Activated CD4-positive, alpha-beta T cell treated with anti-CD3 and anti-CD28 coated beads, Interleukin-10, Interleukin-2, amounts not matched to agents 100 ng/mL and 50 ng/mL, durations not matched to agents 16 hours and 8 hours (primary cell): ENCODE results near the gene EP300.
"Not testable (repeated sequence)": the region's sequence is repeated elsewhere in the genome, so short reads cannot be mapped to it uniquely, and the experiment has no call there.

Experiments used
- DNase-seq: peaks from one replicate; pipeline ENCODE4 v3.0.0-alpha.2; 2020

The EP300 gene

DNA sequence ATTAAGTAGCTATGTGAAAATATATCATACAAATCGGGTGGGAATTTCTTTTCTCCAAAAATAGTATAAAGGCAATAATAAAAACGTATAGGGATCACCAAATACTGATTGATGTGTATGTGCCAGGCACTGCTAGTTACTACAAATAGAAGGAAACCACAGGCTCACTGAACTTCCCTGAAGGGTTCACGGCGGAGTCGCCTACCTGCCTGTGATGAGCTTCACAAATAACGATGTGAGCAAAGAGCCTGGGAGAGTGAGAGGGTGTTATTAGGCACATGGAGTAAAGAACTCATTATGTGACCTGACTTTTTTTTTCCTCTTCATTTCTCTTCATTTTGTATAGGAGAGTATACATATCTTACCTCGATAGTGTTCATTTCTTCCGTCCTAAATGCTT, 76.8 kb downstream of the EP300 start:
- DNase-seq, result no peak

DNA sequence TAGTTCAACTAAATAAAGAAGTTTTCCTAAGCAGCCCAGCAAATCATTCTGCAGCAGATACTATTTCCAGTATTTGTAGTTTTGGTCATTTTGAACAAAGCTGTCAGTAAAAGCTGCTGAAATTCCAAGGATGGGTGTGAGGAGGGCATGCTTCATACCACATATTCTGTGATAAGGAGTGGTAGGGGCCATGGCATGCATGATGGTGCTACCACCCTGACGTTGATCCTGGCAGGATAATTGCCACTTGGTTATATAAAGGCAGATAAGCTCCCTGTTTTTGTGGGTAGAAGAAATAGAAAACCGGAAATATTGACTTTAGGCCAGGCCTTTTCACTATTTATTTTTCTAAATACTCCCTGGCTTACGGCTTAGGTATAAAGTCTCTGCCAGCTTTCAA, 79.6 kb downstream of the EP300 start:
- DNase-seq, result no peak

DNA sequence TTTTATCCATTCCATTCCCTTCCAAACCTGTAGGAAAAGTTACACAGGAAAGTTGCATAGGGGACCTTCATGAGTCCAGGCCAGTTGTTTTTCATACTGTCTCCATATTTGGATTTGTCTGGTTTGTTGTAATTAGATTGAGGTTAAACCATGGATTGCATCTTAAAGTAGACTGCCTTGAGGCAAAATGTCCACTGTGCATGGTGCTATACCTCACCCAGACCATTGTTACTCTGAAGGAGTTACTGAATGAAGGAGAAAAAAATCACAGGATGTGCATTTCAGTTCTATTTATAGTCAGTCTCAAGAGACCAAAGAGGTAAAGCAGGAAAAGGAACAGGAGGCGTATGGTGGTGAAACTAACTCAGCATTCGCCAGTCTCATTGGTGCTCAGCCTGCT, 83.2 kb downstream of the EP300 start:
- DNase-seq, result no peak

DNA sequence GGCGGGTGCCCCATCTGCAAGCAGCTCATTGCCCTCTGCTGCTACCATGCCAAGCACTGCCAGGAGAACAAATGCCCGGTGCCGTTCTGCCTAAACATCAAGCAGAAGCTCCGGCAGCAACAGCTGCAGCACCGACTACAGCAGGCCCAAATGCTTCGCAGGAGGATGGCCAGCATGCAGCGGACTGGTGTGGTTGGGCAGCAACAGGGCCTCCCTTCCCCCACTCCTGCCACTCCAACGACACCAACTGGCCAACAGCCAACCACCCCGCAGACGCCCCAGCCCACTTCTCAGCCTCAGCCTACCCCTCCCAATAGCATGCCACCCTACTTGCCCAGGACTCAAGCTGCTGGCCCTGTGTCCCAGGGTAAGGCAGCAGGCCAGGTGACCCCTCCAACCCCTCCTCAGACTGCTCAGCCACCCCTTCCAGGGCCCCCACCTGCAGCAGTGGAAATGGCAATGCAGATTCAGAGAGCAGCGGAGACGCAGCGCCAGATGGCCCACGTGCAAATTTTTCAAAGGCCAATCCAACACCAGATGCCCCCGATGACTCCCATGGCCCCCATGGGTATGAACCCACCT, 84.7 kb downstream of the EP300 start:
- DNase-seq, result no peak

DNA sequence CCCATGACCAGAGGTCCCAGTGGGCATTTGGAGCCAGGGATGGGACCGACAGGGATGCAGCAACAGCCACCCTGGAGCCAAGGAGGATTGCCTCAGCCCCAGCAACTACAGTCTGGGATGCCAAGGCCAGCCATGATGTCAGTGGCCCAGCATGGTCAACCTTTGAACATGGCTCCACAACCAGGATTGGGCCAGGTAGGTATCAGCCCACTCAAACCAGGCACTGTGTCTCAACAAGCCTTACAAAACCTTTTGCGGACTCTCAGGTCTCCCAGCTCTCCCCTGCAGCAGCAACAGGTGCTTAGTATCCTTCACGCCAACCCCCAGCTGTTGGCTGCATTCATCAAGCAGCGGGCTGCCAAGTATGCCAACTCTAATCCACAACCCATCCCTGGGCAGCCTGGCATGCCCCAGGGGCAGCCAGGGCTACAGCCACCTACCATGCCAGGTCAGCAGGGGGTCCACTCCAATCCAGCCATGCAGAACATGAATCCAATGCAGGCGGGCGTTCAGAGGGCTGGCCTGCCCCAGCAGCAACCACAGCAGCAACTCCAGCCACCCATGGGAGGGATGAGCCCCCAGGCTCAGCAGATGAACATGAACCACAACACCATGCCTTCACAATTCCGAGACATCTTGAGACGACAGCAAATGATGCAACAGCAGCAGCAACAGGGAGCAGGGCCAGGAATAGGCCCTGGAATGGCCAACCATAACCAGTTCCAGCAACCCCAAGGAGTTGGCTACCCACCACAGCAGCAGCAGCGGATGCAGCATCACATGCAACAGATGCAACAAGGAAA, 85.4 kb downstream of the EP300 start:
- no peak for DNase-seq

DNA sequence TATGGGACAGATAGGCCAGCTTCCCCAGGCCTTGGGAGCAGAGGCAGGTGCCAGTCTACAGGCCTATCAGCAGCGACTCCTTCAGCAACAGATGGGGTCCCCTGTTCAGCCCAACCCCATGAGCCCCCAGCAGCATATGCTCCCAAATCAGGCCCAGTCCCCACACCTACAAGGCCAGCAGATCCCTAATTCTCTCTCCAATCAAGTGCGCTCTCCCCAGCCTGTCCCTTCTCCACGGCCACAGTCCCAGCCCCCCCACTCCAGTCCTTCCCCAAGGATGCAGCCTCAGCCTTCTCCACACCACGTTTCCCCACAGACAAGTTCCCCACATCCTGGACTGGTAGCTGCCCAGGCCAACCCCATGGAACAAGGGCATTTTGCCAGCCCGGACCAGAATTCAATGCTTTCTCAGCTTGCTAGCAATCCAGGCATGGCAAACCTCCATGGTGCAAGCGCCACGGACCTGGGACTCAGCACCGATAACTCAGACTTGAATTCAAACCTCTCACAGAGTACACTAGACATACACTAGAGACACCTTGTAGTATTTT, 86.1 kb downstream of the EP300 start:
- DNase-seq, result no peak

DNA sequence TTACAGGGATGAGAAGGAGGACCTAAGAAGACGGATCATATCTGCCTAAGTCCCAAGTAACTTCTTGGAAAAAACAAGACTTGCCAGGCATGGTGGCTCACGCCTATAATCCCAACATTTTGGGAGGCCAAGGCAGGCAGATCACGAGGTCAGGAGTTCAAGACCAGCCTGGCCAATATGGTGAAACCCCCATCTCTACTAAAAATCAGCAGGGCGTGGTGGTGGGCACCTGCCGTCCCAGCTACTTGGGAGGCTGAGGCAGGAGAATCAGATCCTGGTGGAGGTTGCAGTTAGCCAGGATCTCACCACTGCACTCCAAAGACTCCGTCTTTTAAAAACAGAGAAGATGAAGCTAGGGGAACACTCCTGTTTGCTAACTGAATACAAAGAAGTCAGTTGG, 88.0 kb downstream of the EP300 start:
- not testable (repeated sequence) for DNase-seq

DNA sequence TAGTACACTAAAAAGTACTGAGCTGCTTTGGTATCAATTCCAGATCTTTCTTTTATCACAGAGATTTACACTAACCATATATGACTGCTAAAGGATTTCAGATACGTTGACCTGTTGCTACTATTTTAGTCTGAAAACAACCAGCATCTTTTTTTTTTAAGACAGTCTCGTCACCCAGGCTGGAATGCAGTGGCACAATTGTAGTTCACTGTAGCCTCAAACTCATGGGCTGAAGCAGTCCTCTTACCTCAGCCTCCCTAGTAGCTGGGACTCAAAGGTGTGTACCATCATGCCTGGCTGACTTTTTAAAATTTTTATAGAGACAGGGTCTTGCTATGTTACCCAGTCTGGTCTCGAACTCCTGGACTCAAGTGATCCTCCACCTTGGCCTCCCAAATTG, 88.5 kb downstream of the EP300 start:
- no peak for DNase-seq

DNA sequence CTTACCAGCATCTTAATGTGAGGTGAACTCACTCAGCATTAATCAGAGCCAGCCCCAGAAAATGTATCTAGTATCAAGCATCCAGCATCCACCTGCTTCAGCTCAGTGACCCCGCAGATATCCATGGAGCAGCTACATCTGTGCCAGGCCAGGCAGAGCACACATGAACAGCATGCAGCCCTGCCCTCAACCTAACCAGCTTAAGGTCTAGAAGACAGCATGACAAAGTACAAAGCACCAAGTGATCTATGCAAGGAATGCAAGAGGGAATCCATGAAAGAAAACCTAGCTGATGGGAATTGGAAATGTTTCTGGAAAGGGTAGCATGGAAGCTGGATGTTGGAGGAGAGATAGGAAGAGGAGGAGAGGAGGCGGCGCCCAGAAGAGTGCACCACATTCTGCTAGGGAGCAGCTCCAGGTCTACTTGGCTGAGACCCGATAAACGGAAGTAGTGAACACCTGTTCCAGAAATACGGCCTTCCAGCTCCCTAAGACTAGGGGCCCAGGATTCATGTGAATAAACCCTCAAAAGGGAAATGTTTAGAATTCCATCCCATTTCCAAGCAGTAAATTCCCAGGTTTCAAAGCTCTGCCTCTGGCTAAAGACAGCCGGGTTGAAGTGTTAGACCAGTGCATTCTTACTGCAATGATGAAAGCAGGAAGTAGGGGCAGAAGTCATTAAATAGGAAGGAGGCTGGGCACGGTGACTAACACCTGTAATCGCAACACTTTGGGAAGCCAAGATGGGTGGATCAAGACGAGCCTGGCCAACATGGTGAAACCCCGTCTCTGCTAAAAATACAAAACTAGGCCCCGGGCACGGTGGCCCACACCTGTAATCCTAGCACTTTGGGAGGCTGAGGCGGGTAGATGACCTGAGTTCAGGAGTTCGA, 89.2 kb downstream of the EP300 start:
- DNase-seq, result no peak

DNA sequence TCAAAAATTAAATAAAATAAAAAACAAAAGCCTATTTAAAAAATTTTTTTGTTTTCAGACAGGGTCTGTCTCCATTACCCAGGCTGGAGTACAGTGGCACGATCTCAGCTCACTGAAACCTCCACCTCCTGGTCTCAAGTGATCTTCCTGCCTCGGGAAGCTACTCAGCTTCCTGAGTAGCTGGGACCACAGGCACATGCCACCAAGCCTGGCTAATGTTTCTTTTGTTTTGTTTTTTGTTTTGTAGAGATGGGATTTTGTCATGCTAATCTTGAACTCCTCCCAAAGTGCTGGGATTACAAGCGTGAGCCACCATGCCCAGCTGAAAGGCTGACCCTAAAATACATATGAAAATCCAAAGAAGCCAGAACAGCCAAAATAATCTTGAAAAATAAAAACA, 92.3 kb downstream of the EP300 start:
- no peak for DNase-seq

DNA sequence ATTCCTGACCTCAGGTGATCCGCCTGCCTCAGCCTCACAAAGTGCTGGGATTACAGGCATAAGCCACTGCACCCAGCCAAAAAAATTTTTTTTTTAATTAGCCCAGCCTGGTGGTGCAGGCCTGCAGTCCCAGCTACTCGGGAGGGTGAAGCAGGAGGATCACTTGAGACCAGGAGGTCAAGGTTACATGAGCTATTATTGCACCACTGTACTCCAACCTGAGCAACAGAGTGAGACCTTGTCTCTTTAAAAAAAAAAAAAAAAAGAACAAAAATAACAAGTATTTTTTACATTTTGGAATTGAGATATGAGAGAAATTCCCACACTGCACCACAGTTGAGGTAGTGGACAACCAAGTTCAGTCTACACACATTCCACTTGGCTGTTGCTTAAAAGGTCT, 99.1 kb downstream of the EP300 start:
- no peak for DNase-seq

DNA sequence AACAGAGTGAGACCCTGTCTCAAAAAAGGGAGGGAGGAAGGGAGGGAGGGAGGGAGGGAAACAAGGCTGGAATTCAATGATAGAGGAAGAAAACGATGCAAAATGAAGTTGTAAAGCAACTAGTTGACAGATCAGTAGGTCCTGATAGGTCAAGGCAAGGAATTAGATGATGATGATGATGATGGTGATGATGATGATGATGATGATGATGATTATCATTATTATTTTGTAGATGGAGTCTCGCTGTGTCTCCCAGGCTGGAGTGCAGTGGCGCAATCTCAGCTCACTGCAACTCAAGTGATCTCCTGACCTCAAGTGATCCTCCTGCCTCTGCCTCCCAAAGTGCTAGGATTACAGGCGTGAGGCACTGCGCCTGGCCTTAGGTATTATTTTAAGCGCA, 101.4 kb downstream of the EP300 start:
- DNase-seq, result no peak

DNA sequence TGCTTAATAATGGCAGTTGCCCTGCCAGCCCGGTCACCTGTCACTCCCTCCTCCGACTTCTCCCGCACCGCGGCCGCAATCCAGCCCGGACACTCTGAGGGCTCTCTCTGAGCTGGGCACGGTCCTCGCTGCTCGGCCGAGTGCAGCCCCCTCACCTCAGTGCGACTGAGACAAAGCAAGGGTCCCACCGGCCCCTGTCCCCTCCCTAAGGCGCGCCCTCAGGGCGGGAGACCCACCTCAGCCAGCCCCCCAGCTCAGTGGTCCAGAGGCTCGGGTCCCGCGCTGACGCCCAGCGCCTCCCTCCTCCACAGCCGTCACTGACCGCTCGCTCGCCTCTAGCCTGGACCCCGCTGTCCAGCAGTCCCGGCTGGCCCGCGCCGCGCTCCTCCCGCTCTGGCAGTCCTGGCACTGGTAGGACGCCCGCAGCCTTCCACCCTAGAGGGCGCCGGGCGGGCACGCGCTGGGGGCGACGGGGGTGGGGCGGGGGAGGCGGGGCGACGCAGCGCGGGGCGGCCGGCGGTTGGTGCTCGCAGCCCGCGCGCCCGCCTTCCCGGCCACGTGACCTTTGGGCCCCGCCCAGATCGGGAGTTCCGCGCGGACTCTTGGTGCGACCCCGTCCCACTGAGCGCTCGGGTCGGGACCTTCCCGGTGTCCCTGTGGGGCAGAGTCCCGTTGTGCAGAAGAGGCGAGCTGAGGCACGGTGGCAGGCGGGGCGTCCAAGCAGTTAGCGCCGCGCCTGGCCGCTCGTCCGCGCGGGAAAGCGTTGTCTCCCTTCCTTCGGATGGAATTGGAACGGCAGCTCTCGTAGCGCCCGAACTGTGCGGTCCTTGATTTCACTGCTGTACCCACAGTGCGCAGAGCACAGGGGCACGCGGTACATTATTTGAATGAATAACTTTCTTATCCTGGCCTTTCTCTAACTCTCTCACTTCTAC, 104.9 kb downstream of the EP300 start:
- peak; percentile 82 for DNase-seq

DNA sequence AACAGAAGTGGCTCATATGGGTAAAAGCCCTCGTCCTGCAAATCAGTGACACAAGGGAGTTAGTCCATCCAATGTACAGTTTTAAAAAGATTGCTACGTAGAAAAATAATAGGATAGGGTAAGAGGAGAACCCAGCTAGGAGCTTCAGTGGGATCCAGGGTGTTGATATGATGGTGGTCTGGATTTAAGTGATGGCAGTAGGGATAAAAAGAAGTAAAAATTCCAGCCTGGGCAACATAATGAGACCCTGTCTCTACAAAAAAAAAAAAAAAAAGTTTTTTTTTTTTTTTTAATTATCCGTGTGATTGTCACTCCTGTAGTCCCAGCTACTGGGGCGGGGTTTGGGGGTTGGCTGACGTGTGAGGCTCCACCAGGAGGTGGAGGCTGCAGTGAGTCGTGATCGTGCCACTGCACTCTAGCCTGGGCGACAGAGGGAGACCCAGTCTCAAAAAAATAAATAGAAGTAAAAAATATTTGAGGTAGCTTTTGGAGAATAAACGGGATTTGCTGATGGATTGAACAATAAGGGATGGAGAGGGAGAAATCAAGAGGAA, 105.7 kb downstream of the EP300 start:
- DNase-seq, result peak; percentile 61

DNA sequence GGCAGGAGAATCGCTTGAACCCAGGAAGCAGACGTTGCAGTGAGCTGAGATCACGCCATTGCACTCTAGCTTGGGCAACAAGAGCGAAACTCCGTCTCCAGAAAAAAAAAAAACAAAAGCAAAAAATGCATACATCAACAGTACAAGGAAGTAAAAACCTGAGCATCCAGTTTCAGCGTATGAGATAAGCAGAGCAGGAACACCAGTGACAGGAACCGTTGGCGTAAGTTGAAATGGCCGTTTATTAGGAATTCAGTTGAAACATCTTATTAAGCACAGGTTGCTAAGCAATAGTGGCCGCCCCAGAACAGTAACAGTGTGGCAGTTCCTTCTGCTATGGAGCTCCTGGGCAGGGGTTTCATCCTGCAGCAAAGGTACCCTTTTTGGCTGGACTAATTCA, 108.7 kb downstream of the EP300 start:
- DNase-seq, result no peak

DNA sequence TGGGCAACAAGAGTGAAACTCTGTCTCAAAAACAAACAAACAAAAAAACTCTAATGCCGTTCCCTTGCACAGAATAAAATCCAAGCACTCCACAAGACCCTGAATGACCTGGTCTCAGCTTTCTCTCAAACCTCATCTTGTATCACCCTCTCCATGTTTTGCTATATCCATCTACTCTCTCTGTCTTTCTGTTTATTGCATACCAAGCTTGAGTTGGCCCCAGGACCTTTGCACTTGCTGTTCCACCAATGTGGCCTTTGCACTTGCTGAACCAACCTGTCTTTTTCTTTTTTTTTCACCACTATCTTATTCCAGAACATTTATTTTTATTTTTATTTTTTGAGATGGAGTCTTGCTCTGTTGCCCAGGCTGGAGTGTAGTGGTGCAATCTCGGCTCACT, 110.7 kb downstream of the EP300 start:
- no peak for DNase-seq

DNA sequence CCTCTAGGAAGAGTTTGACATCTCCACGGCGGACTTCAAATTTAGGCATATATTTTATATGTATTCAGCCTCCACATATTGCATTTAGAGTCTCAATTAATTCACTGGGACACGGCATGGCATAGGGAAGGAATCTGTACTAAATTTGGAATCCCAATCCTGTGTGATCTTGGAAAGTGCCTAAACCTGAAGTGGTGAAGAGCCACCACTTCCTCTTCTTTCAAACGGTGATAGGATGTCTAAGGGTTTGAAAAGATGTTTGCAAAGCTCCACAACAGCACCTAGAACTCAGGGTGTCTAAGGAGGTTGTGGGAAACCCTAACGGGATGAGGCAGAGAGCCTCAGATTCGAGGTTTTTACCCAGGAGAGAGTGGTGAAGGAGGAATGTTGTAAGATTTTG, 111.7 kb downstream of the EP300 start:
- no peak for DNase-seq

DNA sequence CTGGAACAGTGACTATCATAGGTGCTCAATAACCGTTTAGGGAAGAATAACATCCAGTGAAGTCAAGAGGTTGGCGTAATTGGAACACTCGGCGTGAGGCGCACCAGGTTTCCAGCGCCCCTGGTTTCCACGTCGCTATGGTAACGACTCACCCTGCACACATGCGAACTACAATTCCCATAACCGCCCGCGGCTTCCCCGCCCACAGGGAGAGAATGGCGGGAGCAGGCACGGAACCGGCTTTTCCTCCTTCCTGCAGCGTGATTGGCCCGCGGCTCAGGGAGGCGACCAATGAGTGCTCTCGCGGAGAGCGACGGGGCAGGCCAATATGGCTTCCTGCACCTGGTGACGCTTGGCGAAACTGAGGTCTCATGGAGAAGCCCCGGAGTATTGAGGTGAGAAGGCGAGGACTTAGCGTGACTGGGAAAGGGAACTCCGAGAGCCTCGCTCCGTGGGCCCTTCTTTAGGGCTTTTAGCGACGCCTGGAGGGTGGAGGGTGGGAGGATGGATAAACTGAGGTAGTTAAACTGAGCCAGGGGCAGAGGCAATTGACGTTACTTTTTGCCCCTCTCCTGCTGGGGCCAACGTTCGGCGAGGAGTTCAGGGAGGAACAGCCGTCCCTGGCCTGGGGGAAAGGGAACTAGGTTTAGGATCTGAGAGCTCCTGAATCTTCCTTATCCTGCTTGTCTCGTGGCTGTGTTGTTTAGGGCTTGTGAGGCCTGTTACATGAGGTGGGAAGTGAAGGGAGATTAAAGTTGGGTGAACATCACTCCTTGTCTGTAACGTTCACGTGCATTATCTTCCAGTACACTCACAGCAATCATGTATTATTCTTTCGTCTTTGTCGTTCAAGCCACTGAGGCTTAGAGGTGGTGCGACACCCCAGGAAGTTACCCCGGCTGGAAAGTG, 112.9 kb downstream of the EP300 start, which contains the start of gene L3MBTL2:
TSS of gene L3MBTL2 (plus strand) at position 321 of the 909 bp plus-strand sequence. CDS start at position 372, 51 bp downstream.
- DNase-seq, result peak; percentile 100

DNA sequence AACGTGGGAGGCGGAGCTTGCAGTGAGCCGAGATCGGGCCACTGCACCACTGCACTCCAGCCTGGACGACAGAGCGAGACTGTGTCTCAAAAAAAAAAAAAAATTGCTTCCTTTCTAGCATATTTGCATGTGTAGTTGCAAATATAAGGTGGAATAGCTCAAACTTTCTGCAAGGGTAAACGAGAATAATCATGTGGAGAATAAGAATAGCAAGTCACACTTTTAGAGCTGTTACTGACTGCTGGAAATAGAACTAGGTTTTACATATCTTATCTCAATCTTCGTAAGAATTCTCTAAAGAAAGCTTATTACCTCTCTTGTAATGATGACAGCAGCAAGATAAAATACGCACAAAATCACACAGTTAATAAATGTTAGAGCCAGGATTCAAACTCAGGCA, 114.3 kb downstream of the EP300 start:
- no peak for DNase-seq

DNA sequence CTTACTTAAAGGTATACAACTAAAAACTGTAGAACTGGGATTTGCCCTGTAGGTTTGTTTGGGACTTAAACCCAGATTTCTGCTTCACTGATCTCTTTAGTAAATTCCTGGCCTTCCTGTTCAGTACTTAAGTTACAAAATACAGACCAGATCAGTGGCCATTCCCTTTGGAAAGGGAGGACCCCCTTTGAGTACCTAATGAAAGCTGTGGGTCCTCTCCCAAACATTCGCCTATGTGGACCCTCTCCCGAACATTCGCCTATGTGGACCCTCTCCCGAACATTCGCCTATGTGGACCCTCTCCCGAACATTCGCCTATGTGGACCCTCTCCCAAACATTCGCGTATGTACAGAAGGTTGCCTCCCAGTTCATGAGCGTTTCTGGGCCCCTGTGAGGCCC, 123.0 kb downstream of the EP300 start:
- DNase-seq, result no peak

DNA sequence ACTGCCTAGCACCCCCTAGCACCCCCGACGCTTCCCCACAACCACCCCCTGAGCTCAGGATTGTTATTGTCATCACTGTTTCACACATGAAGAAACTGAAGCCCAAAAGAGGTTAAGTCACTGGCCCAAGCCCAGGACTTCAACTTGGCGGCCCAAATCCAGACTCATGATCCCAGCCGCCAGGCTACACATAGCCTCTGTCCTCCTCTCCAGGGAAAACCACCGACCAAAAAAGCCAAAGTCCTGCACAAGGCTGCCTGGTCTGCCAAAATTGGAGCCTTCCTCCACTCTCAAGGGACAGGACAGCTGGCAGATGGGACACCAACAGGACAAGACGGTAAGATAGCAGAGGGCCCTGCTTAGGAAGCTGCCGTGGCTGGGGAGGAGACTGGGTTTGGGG, 123.5 kb downstream of the EP300 start:
- no peak for DNase-seq
